HG02642 (cell line): ENCODE data around the gene MTCH2.
"Not testable (repeated sequence)": the region's sequence is repeated elsewhere in the genome, so short reads cannot be mapped to it uniquely, and the experiment has no call there.

Experiments used
- ATAC-seq: cut with Tn5 transposase; IDR thresholded peaks from one replicate; pipeline ENCODE4 v1.9.1; 2021; ENCODE audit warnings: mild to moderate bottlenecking; ENCODE audit not compliant: unreplicated experiment, poor library complexity

MTCH2 gene

DNA sequence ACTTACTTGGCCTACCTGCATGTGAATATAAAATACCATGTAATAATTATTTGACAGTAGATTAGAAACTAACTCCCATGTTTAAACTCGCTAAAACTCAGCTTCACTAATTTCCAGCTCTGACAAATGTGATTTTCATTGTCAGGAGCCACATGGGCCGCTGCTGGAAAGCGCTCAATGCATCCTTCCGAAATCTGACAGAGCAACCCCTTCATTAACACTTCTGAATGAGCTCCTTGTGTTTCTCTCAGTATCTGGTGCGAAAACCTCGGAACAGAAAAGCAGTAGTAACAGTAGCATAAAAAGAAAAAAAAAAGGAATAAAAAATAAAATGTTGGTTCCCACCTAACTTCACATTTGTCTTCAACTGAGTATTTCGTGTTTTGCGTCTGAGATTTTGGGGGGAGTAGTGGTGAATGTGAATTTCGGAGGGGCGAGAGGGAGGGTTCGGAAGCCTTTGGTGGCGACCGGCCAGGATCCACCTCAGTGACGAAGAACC is 710 bp downstream of the MTCH2 start:
- ATAC-seq = no peak

DNA sequence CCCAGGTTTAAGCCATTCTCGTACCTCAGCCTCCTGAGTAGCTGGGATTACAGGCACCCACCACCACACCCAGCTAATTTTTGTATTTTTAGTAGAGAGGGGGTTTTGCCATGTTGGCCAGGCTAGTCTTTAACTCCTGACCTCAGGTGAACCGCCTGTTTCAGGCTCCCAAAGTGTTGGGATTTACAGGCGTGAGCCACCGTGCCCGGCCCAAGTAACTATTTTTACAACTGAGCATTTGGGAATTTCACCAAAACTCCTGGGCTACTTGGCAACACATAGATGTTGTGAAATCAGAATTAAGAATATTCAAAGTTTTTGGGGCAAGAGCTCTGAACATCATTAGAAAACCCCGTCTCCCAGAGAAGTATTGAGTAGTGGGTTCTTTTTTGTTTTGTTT is 1.9 kb downstream of the MTCH2 start:
- not testable (repeated sequence) for ATAC-seq

DNA sequence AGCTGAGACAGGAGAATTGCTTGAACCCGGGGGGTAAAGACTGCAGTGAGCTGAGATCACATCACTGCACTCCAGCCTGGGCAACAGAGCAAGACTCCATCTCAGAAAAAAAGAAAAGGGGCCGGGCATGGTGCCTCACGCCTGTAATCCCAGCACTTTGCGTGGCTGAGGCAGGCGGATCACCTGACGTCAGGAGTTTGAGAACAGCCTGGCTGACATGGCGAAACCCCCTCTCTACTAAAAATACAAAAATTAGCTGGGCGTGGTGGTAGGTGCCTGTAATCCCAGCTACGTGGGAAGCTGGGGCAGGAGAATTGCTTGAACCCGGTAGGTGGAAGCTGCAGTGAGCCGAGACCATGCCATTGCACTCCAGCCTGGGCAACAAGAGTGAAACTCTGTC is 6.0 kb downstream of the MTCH2 start:
- not testable (repeated sequence) for ATAC-seq

DNA sequence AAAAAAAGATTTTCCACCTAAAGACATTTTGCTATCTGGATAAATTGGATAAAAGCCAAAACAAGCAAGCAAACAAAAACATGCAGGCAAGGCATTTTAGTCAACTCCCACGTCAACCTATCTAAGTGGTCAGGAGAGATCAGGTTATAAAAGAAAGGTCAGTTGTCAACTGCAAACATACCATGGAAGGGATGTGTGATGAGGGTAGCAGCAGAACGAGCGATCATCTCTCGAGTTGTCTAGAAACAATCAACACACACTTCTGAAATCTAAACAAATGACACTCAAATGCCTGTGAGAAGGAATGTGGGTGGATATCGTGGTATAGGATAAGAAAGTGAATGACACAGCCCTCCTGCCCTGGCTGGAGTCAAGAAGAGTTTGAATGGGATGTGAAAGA is 10.9 kb downstream of the MTCH2 start:
- ATAC-seq = no peak

DNA sequence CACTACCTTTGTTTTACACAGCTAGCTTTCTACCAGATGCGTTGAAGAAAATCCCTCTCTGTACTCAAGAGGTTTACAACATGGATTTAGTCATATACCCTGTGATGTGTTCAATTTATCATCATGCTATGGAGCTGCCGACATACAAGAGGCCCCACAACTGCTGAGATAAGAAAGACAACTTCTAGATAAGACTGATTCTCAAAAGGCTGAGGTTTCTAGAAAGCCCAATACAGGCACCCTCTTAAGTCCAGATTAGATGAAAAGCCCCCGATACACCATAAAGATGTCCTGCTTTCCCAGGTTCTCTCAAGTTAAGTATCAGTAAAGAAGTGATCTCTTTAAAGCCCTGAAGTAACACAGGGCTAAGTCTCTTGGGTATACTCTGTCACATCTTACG is 14.3 kb downstream of the MTCH2 start:
- ATAC-seq = no peak

DNA sequence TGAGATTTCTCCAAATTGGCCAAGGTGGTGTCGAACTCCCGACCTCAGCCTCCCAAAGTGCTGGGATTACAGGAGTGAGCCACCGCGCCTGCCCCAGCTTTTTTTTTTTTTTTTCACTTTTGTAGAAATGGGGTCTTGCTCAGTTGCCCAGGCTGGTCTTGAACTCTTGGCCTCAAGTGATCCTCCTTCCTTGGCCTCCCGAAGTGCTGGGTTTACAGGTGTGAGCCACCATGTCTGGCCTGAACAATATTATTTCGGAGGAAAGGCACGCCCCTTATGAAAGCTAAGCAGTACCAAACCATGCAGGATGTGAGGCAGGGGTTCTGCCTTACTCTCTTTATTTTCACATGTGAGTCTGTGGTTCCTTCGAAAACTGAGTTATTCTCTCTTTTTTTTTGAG is 16.1 kb downstream of the MTCH2 start:
- no peak for ATAC-seq

DNA sequence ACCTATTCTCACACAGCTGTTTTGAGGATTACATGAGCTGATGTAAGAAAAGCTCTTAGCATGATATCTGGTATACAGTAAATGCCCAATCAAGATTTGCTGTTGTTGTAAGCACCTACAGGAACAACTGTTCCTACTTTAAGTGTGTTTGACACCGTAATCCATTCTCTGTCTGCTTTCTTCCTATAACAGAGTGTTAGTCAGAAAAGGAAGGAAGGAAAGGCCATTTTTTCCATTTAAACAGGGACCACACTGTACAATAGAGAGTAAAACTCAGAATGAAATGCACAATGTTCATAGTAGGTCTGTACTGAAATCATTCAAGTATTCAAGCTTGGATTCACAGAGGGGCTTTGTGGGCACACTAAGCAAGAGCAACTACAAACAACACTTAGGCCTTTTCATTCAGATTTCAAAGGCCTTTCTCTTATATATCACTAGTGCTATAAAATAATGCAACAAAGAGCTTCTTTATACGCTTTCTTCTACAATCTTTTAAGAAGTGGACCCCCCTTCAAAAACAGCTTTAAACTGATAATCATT is 21.5 kb downstream of the MTCH2 start:
- ATAC-seq = no peak

DNA sequence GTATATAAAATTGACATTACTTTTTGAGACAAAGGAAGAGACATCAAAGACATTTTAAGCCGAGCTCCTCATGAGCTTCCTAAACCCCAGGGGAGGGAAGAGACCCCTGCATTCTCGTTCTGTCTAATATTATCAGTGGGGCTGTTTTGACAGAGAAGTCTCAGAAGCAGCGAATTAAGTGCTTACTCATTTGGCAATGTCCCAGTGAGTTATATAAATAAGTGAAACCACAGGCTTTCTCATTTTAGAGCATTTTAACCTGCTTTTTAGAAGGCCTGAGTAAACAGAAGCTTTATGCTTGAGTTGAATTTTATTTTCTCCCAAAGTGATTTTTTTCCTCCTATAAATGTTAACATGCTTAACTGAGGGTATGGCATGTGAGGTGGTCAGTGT is 24.9 kb downstream of the MTCH2 start:
- ATAC-seq = no peak

DNA sequence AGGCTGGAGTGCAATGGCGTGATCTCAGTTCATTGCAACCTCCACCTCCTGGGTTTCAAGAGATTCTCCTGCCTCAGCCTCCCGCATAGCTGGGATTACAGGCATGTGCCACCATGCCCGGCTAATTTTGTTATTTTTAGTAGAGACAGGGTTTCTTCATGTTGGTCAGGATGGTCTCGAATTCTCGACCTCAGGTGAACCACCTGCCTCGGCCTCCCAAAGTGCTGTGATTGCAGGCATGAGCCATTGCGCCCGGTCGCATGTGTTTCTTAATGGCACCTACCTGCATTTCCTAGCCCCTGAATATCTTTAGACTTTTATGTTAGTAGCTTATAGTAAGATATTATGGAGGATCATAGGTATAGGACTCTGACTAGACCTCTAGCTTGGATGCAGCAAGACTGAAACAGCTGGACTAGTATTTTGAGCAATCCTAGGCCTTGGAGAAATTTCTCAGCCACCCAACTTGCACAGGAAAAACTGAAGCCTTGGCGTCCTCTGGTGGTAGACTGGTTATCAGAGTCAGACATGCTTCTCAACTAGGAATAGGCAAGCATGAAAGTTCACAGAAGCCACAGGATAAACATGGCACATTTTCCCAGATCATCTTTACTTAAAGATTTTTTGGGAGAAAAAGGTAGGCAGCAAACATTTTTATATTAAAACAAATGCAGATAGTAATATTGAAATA is 25.5 kb downstream of the MTCH2 start:
- ATAC-seq = no peak

DNA sequence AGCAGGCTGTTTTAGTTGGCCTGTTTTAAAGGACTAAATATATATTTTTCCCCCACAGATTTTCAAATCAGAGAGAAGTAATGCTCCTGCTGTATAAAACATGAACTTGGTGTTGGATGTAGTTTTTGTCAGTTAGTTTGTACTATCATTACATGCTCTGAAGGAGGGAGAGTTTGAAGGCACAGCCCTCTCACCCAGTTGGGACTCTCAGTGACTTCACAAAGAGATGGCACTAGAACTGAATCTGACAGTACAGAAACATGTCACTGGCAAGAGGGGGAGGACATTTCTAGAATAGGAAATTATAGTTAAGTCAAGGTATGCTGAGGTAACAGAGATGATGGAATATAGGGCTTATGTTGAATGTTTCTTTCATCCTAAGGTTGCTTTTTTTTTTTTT is 27.1 kb downstream of the MTCH2 start:
- ATAC-seq = no peak

DNA sequence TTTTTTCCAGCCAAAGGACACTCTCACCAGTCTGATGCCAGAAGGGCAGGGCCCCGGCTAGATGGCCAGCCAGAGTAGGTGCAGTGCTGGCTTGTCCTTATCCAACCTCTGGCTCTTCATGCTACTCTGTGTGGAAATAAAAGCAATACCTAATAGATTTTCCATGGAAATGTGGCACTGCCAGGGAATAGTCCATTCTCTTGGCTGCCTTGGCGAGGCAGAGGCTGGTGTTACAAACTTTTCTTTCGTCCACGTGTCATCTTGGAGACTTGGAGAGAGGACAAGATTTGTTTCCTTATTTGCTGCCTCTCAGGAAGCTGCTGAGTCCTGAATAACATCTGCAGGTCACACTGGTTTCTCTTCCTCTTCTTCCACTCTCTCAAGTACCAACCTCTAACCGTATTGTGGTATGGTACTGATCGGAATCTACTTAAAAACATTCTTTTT is 31.0 kb downstream of the MTCH2 start:
- ATAC-seq = peak; percentile 67

DNA sequence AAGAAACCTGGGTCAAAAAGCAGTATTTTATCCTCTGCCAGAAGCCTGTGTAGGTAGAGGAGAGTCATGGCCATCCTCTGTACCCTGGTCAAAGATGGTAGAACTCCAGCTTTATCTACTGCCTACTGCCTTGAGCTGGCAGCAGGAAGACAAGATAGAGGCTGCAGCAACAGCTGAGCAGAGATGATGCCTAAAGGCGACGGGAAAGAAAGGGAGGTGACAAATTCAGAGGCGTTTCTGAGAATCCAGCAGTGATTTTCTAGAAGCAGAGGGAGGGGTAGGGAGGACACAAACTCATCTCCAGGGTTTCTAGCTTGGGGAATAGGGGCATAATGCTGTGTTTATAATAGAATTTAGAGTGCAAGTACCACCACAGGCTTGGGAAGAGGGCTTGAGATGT is 32.7 kb downstream of the MTCH2 start:
- no peak for ATAC-seq

DNA sequence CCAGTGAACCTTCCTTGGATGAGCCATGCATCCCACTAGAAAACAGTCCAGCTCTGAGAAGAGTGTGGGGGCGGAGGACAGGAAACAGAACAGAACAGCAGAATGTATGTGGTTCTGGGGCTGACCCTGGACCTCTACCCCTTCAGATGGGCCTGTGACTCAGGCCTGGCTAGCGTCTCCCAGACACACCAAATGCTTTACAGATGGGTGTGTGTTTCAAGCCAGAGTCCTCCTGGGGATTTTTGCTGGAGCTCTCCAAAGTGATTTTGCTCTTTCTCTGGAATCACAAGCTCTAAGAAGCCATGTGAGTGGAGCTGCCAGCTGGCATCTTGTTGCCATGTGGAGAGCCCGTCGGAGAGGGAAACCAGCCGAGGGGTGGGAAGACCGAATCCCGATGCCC is 35.0 kb downstream of the MTCH2 start:
- ATAC-seq = no peak

DNA sequence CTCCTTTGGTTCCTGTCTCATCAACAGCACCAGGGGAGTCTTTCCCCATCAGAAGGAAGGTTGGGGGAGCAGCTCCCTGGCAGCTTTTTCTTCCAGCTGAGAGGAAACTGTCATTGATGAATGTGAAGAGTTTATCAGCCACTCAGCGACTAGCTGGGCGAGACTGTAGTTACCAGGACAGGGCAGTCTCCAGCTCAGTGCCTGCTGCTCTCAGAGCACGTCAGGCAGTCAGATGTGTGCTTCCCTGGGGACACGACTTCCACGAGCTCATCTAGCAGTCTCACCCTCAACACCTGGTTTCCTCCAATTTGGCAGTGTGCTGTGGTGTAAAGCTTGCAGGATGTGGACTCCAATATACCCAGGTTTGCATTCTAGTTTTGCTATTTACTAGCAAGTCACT is 35.6 kb downstream of the MTCH2 start:
- ATAC-seq = no peak

DNA sequence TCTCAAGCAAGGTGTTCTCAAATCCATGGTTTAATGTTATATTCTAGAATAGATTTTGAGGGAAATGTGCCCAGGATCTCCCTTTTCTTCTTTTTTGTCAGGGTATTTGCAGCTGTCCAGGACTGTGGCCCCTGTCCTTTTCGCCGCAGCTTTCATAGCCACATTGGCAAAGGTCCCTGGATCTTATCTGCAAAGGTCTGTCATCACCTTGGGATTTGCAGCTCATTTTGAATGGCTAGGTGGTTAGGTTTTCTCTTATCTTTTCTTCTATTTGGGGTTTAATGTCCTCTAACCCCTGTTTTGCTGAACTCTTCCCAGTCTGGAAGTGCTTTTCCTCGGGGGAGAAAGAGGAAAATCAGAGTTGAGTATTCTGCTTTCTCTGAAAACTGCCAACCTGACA is 36.4 kb downstream of the MTCH2 start:
- no peak for ATAC-seq

DNA sequence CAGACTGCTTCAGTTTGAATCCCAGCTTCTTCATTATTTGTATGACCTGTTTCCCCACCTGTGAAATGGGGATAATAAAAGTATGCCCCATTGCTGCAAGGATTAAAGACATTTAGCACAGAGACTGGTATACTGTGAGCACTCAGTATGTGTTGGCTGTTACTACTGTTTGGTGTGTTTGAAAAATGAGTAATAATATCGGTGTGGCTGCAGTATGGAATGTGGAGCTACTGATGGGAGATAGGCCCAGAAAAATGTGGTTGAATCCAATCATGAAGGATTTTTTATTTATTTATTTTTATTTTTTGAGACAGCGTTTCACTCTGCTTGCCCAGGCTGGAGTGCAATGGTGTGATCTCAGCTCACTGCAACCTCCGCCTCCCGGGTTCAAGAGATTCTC is 39.1 kb downstream of the MTCH2 start:
- no peak for ATAC-seq

DNA sequence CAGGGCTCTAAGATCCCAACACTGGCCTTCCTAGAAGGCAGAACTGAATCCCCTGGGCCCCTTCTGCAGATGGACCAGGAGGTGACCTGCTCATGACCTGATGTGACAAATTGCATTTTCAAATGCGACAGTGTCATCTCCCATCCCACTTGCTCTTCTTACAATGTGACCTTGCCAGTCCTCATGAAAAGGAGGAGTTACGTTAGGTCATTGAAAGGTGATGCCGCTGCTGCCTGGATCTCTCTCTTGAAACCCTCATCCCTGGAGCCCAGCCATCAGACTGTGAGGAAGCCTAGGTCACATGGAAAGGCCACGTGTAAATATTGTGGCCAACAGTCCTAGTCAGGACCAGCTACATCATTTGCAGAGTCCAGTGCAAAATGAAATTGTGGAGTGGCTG is 42.5 kb downstream of the MTCH2 start:
- no peak for ATAC-seq

DNA sequence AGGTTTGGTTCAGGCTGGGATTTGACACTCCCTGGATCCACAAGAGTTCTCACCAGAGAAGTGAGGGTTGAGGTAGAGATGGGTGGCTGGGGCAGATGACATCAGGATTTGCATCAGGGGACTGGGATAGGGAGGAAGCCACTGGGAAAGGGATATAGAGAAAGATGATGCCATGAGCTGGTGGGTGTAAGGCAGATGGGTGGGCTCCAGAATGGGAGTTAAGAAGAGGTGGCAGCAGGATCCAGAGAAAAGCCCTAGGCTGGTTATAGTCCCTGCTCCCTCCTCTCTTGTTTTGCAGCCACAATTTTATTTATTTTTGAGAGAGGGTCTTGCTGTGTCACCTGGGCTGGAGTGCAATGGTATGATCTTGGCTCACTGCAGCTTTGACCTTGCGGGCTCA is 46.4 kb downstream of the MTCH2 start:
- ATAC-seq = no peak

DNA sequence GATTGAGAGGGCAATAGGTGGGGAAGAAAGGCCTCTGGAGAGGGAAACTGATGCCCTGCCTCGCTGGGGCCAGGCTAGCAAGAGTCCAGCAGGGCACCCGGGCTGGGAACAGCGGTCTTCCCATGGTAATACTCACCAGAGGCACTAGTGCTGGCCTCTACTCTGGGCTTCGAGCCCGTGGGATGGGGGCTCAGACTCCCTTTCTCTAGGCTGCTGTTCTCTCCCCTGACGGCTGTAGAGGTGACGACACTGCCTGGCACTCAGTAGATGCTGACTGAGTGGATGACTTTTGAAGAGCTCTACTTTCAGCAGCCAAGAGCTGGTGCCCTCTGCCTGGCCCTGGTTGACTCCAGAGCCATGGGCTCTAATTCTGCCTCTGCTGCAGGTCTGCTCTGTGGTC is 47.3 kb downstream of the MTCH2 start:
- no peak for ATAC-seq

DNA sequence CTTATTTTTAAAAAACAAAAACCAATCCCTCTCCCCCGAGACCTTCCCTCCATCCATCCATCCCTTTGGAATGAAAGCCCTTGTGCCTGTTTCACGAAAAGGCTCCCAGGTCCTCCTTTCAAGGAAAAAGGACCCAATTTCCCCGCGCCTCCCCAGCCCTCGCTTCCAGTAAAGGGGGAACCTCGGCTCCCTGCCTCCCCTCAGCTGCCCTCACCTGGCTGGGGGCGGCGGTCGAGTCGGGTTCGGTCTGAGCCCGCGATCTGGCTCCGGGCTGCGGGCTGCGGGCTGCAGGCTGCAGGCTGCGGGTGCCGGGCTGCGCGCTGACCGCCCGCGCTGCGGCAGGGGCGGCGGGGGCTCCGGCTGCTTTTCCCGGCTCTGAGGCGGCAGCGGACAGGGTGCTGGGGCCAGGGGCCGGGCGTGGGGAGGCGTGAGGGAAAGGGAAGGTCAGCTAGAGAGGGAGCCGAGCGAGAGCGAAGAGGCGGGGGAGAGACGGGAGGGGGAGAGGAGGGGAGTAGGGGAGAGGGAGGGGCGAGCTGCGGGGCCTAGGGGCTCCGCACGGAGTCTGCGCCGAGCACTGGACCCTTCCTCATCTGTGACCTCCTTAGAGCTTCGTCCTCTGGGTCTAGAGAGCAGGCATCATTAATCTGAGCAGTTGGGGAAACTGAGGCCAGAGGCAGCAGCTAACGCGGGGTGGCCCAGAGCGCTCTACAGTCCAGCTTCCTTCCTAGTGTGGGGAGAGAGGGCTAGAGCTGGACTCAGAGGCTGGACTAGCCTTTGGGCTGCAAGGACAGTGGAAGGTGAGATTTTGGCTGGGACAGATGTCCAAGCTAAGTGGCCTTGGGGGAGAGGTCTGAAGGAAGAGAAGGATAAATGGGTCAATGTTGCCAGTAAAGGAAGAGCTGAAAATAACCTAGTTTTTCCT is 48.2 kb downstream of the MTCH2 start, which contains the start of gene C1QTNF4:
C1QTNF4 (minus strand) TSS at position 478 of the 922 bp plus-strand sequence. CDS start 3,601 bp downstream, outside the sequence.
- no peak for ATAC-seq

DNA sequence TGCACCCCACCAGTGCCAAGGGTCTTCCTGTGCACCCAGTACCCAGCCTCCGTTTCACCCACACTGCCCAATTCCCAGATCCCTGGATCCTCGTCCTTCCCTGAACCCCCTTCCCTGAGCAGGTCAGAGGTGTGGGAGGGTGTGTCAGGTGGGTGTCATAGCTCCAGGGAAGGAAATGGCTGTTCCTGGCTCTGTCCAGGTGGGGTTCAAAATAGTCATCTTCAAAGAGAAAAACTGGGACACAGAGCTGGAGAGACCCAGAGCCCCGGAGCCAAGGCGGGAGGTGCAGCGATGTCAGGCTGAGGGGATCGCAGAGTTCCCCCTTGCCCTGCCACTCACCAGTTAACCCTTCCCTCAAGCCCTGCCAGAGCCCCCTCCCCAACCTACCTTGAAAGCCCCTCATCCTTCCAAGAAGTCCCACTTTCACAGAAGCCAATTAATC is 48.8 kb downstream of the MTCH2 start:
- ATAC-seq = no peak
